ENCODE measurements around the gene CHST5. TPM values are rescaled to one million over a fixed set of nuclear protein-coding genes. Genes with fewer than 3 reads are reported as not detected.
A peak's percentile ranks its signal among the peaks of the same experiment; 100 is the strongest.

Gene CHST5
- total and polyA plus RNA-seq, 2 of the 13 experiments (the other 11 are each of a cell fraction or from before 2014, with no cell fraction given) = 0.05 TPM; not detected in 1

DNA sequence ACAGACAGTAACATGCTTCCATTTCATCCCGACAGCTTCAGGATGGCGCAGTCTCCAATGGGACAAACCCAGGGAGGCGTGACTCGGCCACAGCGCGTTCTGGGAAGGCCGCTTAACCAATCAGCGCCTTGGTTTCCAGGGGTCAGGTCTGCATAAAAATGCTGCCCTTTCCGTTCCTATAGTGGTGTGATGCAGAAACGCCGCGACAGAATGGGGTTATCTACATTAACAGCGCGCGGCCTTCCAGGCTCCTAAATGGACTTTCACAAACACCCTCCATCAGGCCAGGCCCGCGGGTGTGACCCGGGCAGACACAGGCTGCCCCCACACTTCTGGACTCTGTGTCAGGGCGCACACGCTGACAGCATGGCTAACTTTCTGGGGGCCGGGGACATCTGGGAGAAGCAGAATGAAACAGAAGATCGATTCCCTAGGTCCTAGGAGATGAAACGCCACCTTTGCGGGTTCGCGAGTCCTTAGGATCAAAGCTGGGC is 19.4 kb upstream of the CHST5 start (continued):
- TF ChIP-seq, protein P1, sequence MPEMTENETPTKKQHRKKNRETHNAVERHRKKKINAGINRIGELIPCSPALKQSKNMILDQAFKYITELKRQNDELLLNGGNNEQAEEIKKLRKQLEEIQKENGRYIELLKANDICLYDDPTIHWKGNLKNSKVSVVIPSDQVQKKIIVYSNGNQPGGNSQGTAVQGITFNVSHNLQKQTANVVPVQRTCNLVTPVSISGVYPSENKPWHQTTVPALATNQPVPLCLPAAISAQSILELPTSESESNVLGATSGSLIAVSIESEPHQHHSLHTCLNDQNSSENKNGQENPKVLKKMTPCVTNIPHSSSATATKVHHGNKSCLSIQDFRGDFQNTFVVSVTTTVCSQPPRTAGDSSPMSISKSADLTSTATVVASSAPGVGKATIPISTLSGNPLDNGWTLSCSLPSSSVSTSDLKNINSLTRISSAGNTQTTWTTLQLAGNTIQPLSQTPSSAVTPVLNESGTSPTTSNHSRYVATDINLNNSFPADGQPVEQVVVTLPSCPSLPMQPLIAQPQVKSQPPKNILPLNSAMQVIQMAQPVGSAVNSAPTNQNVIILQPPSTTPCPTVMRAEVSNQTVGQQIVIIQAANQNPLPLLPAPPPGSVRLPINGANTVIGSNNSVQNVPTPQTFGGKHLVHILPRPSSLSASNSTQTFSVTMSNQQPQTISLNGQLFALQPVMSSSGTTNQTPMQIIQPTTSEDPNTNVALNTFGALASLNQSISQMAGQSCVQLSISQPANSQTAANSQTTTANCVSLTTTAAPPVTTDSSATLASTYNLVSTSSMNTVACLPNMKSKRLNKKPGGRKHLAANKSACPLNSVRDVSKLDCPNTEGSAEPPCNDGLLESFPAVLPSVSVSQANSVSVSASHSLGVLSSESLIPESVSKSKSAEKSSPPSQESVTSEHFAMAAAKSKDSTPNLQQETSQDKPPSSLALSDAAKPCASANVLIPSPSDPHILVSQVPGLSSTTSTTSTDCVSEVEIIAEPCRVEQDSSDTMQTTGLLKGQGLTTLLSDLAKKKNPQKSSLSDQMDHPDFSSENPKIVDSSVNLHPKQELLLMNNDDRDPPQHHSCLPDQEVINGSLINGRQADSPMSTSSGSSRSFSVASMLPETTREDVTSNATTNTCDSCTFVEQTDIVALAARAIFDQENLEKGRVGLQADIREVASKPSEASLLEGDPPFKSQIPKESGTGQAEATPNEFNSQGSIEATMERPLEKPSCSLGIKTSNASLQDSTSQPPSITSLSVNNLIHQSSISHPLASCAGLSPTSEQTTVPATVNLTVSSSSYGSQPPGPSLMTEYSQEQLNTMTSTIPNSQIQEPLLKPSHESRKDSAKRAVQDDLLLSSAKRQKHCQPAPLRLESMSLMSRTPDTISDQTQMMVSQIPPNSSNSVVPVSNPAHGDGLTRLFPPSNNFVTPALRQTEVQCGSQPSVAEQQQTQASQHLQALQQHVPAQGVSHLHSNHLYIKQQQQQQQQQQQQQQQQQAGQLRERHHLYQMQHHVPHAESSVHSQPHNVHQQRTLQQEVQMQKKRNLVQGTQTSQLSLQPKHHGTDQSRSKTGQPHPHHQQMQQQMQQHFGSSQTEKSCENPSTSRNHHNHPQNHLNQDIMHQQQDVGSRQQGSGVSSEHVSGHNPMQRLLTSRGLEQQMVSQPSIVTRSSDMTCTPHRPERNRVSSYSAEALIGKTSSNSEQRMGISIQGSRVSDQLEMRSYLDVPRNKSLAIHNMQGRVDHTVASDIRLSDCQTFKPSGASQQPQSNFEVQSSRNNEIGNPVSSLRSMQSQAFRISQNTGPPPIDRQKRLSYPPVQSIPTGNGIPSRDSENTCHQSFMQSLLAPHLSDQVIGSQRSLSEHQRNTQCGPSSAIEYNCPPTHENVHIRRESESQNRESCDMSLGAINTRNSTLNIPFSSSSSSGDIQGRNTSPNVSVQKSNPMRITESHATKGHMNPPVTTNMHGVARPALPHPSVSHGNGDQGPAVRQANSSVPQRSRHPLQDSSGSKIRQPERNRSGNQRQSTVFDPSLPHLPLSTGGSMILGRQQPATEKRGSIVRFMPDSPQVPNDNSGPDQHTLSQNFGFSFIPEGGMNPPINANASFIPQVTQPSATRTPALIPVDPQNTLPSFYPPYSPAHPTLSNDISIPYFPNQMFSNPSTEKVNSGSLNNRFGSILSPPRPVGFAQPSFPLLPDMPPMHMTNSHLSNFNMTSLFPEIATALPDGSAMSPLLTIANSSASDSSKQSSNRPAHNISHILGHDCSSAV (CRISPR knock-in tag; IDR thresholded peaks at IDR 0.05; ENCODE audit: borderline replicate concordance) = no peak
- TF ChIP-seq HNRNPK (IDR thresholded peaks at IDR 0.05; ENCODE audit: low read depth, low read length, poor library complexity, severe bottlenecking) (no peak), GZF1 (CRISPR knock-in tag; IDR thresholded peaks at IDR 0.05) (no peak), RBM39 (IDR thresholded peaks at IDR 0.05; ENCODE audit: low read depth, low read length, poor library complexity, severe bottlenecking) (no peak), TBX3 (IDR thresholded peaks at IDR 0.05; ENCODE audit: borderline replicate concordance) (no peak), HMGXB3 (CRISPR knock-in tag; IDR thresholded peaks at IDR 0.05; ENCODE audit: borderline replicate concordance) (0 out of 2 replicates have a peak, but pooled peaks have one; percentile 42), SRSF4 (IDR thresholded peaks at IDR 0.05; ENCODE audit: low read depth, low read length, poor library complexity, severe bottlenecking) (no peak), ZBTB43 (CRISPR knock-in tag; conservative IDR thresholded peaks at IDR 0.05) (no peak)
- TF ChIP-seq, protein P2, sequence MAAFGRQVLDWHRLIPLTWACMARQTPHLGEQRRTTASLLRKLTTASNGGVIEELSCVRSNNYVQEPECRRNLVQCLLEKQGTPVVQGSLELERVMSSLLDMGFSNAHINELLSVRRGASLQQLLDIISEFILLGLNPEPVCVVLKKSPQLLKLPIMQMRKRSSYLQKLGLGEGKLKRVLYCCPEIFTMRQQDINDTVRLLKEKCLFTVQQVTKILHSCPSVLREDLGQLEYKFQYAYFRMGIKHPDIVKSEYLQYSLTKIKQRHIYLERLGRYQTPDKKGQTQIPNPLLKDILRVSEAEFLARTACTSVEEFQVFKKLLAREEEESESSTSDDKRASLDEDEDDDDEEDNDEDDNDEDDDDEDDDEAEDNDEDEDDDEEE (CRISPR knock-in tag; IDR thresholded peaks at IDR 0.05) = no peak
- TF ChIP-seq, protein P3, sequence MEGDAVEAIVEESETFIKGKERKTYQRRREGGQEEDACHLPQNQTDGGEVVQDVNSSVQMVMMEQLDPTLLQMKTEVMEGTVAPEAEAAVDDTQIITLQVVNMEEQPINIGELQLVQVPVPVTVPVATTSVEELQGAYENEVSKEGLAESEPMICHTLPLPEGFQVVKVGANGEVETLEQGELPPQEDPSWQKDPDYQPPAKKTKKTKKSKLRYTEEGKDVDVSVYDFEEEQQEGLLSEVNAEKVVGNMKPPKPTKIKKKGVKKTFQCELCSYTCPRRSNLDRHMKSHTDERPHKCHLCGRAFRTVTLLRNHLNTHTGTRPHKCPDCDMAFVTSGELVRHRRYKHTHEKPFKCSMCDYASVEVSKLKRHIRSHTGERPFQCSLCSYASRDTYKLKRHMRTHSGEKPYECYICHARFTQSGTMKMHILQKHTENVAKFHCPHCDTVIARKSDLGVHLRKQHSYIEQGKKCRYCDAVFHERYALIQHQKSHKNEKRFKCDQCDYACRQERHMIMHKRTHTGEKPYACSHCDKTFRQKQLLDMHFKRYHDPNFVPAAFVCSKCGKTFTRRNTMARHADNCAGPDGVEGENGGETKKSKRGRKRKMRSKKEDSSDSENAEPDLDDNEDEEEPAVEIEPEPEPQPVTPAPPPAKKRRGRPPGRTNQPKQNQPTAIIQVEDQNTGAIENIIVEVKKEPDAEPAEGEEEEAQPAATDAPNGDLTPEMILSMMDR (CRISPR knock-in tag; IDR thresholded peaks at IDR 0.05) = no peak

Data from HepG2 (cell line).